GM20431 (cell line): Measurements from ENCODE around the gene RBKS.

Experiments
- in situ Hi-C: fragments of 300-500 bp; cut with MseI, MboI; formaldehyde crosslinking; loops from one replicate; pipeline ENCODE4 v1.15.0; 2020; ENCODE audit warnings: low sequenced_read_pairs; ENCODE audit not compliant: unreplicated experiment

RBKS gene

DNA sequence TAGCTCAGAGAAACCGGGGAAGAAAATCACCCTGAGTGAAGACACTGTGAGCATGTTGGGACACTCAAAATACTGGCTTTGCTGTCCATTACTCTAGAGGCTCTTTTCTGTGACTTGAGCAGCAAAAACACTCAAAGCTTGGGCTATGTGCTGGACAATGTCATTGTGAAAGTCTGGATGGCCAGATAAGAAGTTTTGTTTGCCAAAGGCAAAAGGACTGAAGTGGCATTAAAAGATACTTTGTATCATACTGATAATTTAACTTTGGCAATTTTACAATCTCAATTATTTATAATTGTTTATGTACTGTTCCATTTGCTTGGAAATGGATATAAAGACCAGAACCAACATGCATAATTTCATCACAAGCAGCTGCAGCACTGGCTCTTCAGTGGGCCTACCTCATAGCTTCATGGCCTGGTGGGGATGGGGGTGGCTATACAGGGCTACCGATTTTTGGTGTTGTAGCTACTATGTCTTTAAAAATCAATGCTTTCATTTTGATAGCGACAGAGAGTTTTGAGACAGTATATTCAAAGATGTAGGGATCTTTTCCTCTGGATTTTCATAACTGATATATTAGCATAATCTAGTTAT, 51.1 kb downstream of the RBKS start:
- in situ Hi-C loops, result no loop called here

DNA sequence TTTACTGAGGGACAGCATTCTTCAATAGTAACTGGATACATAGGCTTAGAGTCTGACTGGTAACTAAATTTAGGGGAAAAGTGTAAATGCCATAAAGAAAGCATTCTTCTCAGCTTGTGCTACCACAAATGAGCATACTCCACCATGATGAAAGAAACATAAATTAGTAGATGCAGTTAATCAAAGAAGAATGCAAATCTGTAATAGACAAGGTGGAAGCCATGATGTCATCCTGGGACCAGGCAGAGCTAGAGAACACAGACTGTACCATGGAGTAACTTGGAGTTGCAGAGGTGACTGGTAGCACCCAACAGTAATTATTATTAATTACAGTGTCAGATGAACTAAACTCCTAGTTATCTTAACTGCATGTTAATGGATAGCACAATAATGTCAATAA, 51.7 kb downstream of the RBKS start:
- in situ Hi-C loops, result no loop called here

DNA sequence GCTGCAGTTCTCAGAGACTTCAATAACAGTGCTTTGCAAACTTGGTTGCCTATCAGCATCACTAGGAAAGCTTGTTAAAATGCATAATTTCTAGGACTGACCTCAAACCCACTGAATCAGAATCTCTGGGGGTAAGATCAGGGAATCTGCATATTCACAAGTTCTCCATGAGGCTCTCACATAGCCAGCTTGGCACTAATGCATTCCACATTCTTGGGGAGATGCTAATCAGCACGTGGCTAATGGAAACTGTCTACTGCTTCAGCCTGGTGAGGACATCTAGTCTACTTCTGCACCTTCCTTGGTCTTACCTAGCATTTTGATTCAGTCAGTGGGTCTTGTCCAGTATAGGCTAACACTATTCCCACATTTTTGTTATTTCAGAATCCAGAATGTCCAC, 56.3 kb downstream of the RBKS start:
- in situ Hi-C loops, result no loop called here

DNA sequence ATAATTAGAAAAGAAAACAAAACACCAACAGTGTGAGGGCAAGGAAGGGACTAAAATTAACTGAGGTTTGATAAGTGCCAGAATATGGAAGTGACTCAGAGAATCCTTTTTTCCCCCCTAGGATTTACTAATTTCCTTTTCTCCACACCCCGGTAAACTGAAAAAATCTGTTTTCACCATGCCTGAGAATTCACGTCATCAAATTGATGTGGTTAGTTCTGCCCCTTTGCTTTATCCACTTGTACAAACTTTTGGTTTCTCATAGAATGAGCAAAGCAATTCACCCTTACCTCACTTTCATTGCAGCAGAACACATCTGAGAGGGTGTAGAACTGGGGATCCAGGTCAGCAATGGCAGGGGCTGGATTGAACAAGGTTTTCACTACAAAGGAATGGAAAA, 57.8 kb downstream of the RBKS start:
- in situ Hi-C loops, result no loop called here

DNA sequence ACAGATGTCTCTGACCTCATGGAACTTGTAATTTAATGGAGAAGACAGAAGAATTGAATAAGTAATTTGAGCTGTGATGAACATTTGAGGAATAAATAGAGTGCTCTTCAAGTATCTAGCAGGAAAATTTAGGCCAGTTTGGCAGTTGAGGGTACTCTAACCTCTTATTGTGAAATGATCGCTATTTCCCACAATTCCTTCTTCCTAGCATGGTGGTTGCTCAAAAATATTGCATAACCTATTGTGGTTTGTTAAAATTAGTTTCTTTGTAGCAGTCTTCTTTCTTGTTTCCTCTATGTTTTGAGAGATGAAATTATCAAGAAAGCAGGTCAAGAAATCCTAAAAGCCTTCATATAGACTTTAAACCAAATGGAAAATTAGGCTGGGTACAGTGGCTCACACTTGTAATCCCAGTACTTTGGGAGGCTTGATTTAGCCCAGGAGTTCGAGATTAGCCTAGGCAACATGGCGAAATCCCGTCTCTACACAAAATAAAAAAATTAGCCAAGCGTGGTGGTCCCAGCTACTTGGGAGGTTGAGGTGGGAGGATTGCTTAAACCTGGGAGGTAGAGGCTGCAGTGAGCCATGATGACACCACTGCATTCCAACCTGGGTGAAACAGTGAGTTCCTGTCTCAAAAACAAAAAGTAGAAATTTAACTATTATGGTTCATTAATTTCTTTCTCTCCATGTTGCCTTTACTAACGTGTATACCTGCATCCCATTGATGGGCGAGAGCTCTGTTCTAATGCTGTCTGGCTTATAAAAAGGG, 58.7 kb downstream of the RBKS start:
- in situ Hi-C loops, result no loop called here

DNA sequence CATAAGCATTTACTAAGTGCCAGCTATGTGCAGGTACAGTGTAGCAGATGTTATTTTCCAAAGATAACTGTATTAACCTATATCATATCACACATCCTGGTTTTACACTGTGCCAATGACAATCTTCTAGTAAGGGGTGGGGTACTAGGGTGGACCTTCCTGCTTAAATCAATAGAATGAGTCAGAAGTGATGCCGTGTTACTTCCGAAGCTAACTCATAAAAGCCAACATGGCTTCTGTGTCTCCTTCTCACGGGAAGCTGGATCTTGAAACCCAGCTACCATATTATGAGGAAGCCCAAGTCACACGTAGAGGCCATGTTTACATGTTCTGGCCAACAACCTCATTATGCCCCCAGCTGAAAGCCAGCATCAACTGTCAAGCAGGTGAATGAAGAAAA, 59.5 kb downstream of the RBKS start:
- in situ Hi-C loops, result no loop called here

DNA sequence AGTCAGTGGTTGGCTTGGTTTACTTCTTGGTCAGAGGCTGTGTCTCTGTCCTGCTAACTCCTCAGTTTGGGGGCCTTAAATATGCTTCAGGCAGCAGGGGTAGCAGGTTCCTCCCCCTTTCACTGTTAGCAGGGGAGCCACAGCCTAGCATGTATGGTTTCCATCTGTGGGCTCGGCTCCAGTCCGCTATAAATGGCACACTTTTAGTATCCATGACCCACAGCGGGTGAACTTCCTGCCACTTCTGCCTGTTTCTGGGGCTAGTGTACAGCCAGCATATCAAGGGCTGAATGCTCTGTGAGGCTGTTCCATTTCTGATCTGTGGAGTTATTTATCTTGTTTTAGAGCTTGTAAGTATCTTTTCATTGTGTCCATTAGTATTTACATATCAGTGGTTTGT, 60.4 kb downstream of the RBKS start:
- in situ Hi-C loops, result no loop called here

DNA sequence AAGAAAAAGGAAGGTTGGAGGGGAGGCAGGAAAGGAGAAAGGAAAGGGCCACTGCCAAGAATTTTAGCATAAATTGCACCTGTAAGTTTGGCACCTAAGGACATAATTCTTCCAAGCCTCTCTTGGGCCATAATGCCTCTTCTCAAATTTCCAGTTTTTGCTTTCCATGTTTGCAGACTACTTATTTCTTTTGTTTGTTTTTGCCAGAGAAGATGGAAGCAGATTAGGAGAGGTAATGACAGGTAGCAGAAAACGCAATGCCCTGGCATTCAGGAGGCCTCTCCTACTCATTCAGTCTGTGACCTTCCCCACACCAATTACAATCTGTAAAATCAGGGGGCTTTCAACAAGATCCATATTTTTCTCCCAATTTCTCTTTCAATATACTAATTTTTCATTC, 61.9 kb downstream of the RBKS start:
- in situ Hi-C loops, result no loop called here

DNA sequence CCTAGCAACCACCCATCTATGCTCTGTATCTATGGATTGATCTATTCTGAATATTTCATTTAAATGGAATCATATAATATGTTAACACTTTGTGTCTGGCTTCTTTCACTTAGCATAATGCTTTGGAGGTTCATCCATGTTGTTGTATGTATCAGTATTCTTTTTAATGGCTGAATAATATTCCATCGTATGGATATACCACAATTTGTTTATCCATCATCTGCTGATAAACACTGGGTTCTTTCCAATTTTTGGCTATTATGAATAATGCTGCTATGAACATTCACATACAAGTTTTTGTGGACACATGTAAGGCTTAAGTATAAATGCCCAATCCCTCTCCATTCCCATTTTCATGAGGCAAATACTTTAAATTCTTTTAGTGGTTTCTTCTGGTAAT, 65.8 kb downstream of the RBKS start:
- in situ Hi-C loops, result no loop called here

DNA sequence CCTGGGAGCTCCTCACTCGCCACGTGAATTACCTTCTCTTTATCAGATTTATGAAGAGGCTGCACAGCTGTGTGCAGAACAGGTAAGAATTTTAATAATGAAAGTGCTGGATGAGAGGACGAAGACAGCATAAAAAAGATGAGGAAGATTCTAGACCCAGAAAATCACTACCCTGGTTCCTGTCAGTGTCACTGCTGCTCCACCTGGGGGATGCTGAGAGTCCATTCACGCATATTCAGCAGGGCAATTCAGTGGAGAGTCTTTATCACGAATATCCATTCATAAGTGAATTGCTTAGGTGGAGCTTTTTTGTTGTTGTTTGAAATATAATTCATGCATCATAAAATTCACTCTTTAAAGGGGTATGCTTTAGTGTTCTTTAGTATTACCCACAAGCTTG, 66.6 kb downstream of the RBKS start:
- in situ Hi-C loops, result no loop called here

DNA sequence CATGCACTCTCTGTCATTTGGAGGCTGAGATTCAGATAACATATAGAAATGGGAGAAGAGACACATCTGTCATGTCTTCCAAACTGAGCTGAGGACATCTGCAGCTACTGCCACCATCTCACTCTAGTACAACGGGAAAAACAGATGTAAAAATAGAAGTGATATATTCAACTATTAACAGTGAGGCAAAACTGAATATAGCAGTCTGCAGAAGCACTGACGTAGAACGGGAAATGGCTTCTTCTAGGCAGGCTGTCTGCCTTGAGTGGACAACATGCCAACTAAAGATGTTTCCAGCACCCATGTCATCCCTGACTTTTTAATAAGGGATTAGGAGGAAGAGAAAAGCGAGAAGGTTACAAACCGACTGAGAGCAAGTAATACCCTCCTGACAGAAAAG, 67.1 kb downstream of the RBKS start:
- in situ Hi-C loops, result no loop called here

DNA sequence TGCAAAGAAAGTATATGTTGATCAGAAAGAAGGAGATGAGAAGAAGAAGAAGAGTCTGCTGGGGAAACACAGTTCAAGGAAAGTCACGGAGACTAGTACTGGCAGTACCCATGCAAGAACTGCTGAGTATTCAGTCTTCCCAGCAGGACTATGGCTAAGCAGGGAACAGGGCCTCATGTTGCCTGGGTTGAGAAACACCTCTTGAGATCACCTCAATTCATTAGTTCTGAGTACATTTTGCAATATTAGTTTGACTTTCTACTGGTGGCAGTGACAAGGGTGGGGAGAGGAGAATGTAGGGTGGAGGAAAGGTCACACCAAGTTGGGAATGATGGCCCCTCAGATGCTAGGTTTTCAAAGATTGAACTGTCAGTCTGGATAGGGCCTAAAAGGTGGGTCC, 68.1 kb downstream of the RBKS start:
- in situ Hi-C loops, result no loop called here

DNA sequence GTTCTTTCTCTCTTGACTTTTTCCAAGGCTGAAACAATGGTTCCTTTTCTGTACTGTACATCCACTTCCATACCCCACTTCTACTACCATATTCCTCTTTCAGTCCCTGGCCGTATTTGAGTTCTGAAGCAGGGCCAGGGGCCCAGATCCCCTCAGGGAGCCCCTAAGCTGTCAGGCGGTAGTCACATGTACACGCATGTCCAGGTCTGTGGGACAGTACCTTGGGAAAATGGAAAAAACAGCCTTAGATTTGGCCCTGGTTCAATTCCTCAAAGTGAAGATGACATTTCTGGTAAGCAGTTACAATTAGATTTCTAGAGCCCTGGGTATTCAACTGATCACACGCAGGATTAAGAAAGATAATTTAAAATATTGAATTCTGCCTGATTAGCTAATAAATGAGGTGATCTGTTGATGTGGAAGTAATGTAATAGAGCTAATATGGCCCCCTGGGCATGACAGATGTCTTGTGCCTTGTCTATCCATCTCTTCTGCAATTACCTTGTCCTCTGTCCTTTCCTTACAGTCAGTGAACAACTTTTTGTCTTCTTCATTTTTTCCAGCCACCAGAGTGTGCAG, 74.2 kb downstream of the RBKS start:
- in situ Hi-C loops, result no loop called here

DNA sequence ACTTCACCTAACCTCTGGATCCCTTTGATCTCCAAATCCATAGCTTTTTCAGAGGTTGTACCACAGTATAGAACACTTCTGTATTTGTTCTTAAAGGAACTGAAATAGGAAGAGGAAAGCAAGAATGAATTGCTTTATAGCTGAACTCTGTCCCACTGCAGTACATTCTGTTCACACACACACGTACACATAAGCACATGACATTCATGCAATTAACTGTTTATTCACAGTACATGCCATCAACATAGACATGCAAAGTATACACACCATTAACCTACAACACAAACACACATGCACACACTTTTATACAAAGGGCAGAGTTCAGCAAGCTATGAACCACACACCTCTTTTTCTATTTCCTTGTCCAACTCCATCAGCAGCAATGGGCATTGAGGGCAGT, 75.4 kb downstream of the RBKS start:
- in situ Hi-C loops, result no loop called here

DNA sequence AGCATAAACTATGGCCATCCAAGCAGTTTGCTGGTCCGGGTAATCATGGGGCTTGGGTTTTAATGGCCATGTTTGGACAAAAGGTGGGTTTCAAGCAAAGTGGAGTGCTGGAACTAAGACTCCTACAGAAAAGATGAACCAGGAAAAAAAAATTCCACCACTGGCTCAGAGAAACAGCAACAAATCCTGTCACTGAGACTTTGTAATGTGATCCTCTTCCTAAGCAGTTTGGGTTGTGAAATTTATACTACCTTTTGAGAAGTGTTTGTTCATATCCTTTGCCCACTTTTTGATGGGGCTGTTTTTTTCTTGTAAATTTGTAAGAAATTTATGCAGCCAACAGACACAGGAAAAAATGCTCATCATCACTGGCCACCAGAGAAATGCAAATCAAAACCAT, 78.4 kb downstream of the RBKS start:
- in situ Hi-C loops, result no loop called here

DNA sequence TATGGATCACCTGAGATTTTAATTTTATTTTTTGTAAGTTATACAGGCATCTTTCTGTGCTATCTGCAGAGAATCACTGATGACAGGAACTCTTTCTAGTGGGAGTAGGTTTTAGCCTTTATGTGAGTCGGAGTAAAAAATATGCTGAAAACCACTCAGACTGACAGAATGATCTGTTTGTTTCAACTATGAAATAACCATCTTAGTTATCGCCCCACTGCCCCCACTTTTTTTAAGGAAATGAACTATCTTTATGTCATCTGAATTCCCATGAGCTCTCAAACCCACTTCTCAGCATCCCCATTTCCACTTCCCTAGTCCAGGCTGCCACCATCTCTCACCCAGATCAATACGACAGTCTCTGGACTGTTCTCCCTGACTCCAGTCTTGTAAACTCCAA, 79.7 kb downstream of the RBKS start:
- in situ Hi-C loops, result no loop called here

DNA sequence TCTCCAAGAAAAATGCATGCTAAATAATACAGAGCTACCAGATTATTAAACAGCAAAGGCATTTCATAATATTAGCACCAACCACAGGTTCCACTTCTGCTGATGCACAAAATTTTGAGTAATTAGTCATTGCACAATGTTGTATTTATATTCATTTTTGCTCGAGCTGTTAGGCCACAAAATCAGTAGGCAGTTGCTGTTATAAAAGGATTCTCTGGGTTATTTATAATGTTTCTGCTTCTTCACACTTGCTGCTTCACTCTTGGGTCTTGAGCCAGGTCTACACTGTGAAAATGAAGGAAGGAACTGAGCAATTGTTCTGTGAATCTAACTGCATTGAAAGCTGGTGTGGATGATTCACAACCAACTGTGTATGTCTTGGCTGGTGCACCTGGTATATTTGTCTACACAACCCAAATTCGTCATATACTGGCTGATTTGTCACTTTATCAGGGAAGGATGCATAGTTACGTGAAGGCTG, 80.4 kb downstream of the RBKS start:
- in situ Hi-C loops, result no loop called here

DNA sequence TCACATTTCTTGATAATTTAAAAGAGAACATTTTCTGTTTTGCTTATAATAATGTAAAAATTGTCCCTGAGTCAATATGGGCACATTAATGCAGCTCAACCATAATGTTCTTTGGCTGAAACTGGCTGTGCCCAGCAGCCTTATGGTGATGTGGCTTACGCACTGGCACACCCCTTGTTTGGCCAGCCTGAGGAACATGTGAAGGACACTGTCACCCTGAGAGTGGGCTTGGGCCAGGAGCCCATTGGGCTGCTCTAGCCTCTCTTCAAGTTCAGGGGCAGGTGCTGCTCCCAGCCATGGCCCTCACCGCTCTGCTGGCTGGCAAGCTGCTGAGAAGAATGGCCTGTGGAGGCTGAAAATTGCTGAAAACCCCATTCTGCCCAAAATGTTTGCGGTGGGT, 81.2 kb downstream of the RBKS start:
- in situ Hi-C loops, result no loop called here

DNA sequence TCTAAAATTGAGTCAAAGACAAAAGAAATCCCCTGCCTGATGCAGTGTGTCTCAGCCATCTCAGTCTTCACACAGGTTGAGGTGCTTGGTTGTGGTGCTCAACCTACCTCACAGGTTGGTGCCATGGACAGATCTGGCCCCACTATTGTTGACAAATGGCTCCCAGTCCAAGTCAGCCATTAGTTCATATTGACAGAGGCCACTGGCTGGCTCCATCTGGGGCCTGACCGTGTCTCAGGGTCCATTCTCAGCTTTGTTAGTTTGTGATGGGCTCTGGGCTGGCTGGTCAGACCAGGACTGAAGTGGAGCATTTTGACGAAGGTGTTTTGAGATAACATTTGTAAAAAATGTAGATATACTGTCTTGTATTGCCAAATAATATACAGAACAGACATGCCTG, 81.8 kb downstream of the RBKS start:
- in situ Hi-C loops, result no loop called here

DNA sequence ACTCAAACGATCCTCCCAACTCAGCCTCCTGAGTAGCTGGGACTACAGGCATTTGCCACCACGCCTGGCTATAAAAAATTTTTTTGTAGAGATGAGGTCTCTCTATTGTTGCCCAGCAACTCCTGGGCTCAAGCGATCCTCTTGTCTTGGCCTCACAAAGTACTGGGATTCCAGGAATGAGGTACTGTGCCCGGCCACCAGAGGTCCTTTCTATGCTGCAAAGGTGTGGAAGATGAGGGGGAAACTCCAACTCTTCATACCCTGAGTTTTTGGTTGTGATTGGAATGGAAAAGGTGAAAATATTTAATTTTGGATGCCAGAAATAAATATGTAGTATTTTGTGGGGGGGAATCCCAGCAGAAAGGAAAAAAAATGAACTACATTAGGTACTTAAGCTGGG, 82.7 kb downstream of the RBKS start:
- in situ Hi-C loops, result no loop called here

DNA sequence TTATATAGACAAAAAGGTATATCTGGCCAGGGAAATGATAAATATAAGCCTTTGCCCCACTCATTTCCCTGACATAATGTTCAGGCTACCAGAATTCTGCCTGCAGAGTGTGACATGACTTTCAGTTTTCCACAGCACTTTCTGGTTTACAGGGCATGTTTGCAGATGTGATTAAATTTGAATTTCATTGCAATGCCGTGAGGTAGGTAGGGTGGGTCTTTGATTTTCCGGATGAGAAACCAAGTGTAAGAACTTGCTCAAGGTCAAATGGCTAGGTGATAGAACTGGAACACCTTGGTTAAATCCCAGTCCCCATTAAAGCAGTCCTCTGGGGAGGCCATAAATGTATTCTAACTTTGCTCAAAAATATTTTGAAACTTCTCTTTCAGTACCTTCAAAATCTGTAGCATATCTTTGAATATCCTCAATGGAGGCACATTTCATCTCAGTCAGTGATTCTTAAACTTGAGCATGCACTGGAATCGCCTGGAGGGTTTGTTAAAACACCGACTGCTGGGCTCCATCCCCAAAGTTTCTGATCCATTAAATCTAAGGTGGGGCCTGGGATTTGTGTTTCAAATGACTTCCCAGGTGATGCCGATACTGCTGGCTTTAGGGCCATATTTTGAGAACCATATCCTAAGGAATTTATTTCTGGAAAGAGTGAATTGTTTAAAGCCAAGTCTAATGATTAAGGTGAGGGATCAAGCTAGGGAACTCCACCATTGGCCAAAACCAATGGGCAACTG, 83.7 kb downstream of the RBKS start:
- in situ Hi-C loops, result no loop called here
